HG02623 (cell line): ENCODE data around the gene SETD7.
"Not testable (repeated sequence)": the region's sequence is repeated elsewhere in the genome, so short reads cannot be mapped to it uniquely, and the experiment has no call there.

Experiments
- ATAC-seq: cut with Tn5 transposase; IDR thresholded peaks from one replicate; pipeline ENCODE4 v1.9.1; 2021; ENCODE audit warnings: moderate library complexity; ENCODE audit not compliant: unreplicated experiment

The SETD7 gene

DNA sequence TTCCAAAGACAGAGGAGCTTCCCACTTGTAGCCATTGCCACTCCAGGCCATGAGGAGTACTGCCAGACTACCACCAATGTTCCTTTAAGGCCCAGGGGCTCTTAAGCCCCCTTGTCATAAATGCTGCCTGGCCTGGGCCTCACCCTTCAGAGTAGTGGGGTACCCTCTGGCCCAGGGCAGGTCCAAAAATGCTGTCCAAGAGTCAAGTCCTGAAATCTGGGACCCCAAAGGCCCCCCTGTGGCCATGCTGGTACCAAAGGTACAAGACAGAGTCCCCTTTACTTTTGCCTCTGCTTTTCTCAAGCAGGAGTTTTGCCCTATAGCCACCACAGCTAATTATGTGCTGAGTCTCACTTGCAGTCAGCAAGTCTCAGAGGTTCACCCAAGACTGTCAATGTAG lies 85.7 kb downstream of the SETD7 start:
- ATAC-seq = no peak

DNA sequence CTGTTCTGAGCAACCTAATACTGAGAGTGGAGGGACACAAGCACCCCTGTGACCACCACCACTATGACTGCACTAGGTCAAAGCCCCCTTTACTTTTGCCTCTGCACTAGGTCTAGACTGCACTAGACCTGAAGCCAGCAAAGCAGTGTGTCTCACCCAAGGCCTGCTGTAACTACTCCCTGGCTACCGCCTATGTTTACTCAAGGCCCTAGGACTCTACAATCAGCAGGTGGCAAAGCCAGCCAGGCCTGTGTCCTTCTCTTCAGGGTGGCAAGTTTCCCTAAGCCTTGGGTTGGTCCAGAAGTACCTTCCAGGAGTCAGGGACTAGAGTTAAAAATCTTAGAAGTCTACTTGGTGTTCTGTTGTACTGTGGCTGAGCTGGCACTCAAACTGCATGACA lies 86.2 kb downstream of the SETD7 start:
- no peak for ATAC-seq

DNA sequence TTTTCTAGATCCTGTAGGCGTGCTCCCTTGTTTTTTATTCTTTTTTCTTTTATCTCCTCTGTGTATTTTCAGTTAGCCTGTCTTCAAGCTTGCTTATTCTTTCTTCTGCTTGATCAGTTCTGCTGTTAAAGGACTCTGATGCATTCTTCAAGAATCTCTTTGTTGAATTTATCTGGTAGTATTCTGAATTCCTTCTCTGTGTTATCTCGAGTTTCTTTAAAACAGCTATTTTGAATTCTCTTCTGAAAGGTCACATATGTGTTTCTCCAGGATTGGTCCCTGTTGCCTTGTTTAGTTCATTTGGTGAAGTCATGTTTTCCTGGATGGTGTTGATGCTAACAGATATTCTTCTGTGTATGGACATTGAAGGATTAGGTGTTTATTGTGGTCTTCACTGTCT lies 86.8 kb downstream of the SETD7 start:
- ATAC-seq = no peak

DNA sequence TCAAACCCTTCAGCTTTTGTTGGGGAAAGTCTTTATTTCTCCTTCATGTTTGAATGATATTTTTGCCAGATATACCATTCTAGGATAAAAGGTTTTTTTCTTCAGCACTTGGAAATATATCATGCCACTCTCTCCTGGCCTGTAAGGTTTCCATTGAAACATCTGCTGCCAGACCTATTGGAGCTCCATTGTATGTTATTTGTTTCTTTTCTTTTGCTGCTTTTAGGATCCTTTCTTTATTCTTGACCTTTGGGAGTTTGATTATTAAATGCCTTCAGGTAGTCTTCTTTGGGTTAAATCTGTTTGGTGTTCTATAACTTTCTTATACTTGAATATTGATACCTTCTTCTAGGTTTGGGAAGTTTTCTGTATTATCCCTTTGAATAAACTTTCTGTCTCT lies 87.3 kb downstream of the SETD7 start:
- ATAC-seq = not testable (repeated sequence)

DNA sequence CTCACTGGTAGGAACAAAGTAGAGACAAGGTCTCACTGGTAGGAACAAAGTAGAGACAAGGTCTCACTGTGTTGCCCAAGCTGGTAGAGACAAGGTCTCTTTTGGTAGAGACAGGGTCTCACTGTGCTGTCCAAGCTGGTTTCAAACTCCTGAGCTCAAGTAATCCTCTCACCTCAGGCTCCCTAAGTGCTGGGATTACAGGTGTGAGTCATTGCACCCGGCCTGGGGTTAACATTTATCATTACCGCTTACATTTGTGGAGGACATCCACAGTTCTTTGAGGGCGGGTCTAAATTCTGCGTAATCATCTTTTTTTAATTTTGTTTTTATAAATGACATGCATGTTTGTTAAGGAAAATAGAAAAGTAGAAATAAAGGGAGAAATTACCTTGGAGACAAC lies 90.1 kb downstream of the SETD7 start:
- no peak for ATAC-seq

DNA sequence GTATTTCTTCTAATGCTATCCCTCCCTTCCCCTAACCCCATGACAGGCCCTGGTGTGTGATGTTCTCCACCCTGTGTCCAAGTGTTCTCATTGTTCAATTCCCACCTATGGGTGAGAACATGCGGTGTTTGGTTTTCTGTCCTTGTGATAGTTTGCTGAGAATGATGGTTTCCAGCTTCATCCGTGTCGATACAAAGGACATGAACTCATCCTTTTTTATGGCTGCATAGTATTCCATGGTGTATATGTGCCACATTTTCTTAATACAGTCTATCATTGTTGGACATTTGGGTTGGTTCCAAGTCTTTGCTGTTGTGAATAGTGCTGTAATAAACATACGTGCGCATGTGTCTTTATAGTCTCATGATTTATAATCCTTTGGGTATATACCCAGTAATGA lies 91.5 kb downstream of the SETD7 start:
- not testable (repeated sequence) for ATAC-seq

DNA sequence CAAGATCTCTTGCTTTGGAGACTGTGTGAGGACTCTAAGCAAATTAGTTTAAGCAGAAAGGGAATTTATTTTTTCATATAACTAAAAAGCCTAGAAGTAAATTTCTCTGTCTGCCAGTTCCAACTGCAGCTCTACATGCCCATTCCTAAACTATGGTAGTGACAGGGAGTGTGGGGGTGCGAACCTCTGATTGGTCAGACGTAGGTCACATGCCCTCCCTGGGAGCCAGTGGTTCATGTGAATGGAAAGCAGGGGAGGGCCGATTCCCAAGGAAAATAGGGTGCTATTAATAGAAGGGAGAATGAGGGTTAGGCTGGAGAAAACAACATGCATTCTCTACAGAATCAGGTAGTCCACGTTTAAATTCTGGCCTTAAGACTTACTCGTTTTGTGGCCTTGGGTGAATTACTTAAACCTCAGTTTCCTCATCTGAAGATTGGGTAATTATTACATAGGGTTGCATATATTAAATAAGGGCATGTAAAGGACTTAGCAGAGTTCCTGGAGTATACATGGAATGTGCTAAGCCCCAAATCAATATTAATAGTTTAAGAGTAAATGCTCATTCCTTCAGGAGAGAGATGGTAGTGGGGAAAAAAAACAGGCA lies 94.9 kb downstream of the SETD7 start:
- no peak for ATAC-seq

DNA sequence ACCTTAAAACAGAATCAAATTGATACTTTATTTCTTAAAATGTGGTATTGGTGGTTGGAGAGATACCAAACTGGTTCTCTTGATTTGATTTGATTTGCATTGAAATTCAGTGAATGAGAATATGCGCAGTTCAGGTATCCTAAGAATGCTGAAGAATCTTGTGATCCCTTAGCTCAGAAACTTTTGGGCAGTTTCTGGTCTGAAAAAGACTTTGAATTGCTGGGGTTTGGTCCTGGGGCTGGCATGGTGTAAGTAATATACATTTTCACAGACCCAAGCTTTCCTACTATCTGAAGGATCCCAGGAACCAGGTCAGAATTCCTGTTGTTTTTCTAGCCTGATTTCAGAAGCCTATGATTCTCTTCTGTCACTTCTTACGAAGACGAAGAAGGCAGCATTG lies 95.5 kb downstream of the SETD7 start:
- no peak for ATAC-seq

DNA sequence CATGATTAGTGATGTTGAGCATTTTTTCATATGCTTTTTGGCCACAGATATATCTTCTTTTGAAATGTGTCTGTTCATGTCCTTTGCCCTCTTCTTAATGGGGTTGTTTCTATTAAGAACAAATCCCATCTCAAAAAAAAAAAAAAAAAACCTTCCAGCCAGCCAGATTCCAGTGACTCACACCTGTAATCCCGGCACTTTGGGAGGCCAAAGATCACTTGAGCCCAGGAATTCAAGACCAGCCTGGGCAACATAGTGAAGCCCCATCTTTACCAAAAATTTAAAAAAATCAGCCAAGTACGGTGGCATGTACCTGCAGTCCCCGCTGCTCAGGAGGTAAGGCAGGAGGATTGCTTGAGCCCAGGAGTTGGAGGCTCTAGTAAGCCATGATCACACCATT lies 97.0 kb downstream of the SETD7 start:
- ATAC-seq = no peak

DNA sequence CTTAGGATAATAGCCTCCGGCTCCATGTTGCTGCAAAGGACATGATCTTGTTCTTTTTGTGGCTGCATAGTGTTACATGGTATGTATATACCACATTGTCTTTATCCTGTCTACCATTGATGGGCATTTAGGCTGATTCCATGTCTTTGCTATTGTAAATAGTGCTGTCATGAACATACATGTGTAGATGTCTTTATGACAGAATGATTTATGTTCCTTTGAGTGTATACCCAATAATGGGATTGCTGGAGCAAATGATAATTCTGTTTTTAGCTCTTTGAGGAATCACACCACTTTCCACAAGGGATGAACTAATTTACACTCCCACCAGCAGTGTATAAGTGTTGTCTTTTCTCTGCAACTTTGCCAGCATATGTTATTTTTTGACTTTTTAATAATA lies 97.5 kb downstream of the SETD7 start:
- no peak for ATAC-seq

DNA sequence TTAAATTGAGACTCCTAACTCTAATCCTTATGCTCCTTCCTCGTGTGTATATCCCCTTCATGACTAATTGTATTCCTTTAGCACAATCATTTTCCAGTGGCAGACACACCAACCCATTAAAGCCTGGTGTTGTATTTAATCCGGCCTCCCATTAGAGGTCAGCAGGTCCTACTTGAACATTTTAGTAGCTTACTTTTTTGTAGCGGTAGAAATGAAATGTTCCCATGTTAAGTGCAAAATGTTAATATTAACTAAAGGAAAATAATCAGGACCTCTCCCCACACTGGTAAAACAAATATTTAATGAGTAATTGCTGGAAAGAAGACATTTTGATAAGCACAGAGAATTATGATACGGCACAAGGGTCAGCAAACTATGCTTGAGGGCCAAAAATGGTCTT lies 98.7 kb downstream of the SETD7 start:
- ATAC-seq = no peak

DNA sequence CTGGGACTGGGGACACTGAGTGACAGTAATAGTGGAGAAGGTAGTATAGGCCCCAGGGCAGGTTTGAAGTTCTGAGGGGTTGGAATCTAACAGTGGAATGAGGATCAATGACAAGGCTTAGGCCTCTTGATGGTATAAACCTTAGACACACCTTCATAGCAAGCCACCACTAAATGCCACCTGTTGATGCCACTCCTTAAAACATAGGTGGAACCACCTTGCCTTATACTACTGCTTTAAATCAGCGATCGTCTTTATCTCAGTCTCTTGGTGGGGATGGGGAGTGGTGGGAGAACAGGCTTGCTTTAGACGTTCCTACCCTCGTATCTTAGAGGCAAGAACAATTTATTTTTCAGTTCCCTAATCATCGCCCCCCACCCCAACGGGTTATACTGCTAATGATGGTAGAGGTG lies 100.9 kb downstream of the SETD7 start:
- ATAC-seq = no peak

DNA sequence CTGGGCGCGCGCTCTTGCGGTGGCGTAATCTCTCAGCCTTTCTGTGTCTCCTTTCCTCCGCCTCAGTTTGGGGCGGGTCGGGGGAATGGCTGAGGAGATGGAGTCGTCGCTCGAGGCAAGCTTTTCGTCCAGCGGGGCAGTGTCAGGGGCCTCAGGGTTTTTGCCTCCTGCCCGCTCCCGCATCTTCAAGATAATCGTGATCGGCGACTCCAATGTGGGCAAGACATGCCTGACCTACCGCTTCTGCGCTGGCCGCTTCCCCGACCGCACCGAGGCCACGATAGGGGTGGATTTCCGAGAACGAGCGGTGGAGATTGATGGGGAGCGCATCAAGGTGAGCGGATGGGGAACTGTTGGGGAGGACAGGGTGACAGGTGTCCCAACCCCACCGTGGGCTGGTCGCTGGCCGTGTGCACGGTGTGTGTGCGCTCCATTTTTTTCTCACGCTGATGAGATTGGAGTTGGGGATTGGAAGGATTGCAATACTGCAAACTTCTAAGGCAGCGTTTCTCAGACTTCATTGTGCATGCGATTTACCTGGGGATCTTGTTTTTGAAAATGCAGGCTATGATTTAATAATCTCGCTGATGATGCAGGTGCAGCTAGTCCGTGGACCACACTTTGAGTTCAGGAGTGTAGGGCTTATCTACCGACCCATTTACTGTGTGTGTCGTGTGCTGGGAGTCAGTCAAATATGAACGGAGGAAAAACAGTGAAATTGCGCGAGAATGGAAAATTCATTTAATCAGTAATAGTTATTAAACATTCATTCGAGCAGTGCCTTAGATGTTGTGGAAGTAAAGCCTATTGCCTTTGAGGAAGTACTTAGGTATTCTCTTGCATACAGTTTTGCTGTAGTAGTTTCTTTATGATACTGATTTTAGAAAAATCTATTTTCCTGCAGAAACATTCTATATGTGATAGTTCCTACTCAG lies 101.6 kb downstream of the SETD7 start, which contains the start of gene RAB33B:
Gene RAB33B (plus strand): TSS at position 11 of the 935 bp plus-strand sequence. CDS start 75 bp downstream, at position 86.
- peak; percentile 0 for ATAC-seq

DNA sequence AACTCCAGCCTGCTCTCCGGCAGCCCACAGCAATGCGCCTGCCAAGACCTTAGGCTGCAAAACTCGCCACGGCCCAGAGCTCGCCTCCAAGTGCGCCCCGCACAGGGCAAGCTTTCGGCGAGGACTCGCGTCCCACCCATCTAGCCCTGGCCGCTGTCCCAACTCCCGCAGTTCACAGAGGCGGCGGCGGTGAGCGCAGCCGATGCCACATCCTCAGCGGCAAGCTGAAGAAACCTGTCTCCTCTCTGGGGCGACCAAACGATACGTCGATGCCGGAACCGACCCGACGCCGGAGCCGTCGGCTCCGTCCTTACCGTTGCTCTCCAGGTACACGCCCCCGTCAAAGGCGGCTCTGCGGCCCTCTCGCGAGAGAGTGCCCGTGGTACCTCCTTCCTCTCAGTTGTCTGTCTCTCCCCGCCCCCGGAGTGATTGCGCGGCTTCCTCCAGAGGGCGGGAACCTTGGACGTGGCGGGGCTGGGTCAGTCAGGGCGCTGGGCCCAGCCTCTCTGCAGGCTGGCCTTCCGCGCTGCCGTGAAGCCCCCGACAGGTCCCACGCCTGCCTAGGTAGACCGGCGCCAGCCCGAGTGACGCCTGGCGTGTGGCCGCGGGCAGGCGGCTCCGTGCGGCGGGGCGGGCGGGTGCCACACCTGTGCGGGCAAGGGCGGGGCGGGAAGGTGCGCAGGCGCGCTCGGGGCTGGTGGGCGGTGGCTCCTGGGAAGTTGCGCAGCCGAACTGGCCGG lies 102.5 kb downstream of the SETD7 start:
- peak; percentile 88 for ATAC-seq

DNA sequence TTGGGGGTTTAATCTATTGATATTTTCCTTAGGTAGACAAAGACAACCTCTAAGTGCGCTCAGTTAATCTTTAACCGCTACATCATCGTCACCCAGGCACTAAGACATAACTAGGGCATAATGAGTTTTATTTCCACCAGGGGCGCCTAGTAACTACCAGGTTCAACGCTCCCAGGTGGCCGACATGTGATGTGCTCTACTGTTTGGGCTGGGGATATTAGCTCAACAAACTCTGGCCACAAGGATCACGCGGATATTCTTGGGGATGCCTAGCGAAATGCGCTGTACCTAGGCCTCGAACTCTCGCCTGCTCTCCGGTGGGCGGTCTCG lies 103.0 kb downstream of the SETD7 start:
- peak; percentile 34 for ATAC-seq

DNA sequence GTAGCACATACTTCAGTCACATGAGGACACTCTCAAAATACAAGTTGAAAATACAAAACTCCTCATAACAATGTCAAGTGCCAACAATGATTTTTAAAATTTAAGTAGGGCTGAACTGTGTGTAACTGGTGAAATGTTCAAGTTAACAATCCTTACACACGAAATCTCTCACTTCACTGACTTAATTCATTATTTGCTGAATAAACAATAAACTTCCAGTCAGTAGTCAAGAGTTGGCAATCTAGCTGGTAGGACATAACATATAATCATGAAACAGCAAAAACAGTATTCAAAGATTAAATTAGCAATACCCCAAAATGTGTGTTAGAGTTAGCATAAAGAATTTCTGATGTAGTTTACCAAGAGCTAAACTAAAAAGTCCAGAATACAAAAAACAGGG lies 104.0 kb downstream of the SETD7 start:
- ATAC-seq = no peak

DNA sequence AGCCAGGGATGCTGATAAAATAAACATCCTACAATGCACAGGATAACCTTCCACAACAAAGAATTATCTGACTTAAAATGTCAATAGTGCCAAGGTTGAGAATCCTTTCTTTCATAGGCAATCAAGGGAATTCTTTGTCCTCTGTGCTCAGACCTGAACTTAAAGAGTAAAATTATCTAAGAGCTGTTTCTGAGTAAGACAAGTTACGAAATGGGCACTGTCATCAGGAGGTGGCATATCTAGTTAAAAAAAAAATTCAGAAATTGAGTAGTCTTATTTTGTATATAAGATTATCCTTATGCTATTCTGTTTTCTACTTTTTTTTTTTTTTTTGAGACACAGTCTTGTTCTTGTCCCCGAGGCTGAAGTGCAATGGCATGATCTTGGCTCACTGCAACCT lies 105.4 kb downstream of the SETD7 start:
- no peak for ATAC-seq

DNA sequence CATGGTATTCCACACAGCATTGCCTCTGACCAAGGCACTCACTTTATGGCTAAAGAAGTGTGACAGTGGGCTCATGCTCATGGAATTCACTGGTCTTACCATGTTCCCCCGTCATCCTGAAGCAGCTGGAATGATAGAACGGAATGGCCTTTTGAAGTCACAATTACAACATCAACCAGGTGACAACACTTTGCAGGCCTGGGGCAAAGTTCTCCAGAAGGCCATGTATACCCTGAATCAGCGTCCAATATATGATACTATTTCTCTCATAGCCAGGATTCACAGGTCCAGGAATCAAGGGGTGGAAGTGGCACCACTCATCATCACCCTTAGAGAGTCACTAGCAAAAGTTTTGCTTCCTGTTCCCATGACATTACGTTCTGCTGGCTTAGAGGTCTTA lies 108.9 kb downstream of the SETD7 start:
- not testable (repeated sequence) for ATAC-seq
